T47D (cell line): ENCODE data around the gene SLC8A2.

ENCODE experiments used
- DNase-seq, 2 experiments: peaks; one replicate each; pipeline versions ENCODE4 v3.0.0 to v3.0.0-alpha.2; 2011 to 2012; ENCODE audit warnings: low read depth in 1 of 2, low spot score in 1 of 2
- JUND ChIP-seq: IDR thresholded peaks from 2 replicates; pipeline ENCODE4 v1.6.1; 2012; ENCODE audit warnings: low read depth
- in situ Hi-C: cut with HindIII; loops from 2 replicates; pipeline ENCODE4 v1.10.0; 2016; ENCODE audit warnings: low sequenced_read_pairs, low pct_unique_long_range_greater_than_20kb

Gene SLC8A2, protein sequence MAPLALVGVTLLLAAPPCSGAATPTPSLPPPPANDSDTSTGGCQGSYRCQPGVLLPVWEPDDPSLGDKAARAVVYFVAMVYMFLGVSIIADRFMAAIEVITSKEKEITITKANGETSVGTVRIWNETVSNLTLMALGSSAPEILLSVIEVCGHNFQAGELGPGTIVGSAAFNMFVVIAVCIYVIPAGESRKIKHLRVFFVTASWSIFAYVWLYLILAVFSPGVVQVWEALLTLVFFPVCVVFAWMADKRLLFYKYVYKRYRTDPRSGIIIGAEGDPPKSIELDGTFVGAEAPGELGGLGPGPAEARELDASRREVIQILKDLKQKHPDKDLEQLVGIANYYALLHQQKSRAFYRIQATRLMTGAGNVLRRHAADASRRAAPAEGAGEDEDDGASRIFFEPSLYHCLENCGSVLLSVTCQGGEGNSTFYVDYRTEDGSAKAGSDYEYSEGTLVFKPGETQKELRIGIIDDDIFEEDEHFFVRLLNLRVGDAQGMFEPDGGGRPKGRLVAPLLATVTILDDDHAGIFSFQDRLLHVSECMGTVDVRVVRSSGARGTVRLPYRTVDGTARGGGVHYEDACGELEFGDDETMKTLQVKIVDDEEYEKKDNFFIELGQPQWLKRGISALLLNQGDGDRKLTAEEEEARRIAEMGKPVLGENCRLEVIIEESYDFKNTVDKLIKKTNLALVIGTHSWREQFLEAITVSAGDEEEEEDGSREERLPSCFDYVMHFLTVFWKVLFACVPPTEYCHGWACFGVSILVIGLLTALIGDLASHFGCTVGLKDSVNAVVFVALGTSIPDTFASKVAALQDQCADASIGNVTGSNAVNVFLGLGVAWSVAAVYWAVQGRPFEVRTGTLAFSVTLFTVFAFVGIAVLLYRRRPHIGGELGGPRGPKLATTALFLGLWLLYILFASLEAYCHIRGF

DNA sequence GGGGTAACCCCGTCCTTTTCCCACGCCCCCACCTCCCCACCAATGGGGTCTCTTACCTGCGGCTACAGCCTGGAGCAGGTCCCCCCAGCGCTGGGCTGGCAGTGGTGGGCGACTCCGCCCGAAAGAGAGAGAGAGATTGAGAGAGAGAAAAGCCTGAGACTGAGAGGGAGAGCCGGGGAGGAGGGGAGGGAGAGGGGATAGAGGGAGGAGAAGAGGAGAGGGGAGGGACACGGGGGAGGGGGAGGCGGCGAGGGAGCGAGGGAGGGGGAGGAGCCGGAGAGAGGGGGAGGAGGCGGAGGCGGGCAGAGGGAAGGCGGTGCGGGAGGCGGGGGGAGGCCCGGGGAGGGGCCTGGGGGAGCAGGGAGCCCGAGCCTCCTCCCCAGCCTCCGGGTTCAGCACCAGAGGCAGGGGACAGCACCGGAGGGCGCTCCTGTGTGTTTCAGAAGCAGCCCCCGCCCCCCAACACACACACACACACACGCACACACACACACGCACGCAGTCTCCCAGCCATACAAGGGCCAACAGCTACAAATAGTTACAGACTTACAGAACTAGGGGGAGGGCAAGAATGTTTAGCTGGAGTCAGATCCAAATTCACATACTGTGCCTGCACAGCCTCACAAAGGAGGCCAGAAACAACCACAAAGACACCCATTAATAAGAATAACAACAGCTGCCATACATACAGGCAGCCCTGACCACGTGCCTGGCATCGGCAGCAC is at the start of gene SLC8A2:
SLC8A2 (minus strand) TSS at position 161 of the 725 bp plus-strand sequence. CDS start 5,490 bp downstream, outside the sequence.
- TF ChIP-seq JUND = no peak
- DNase-seq = peak; percentile 68 to 92
- in situ Hi-C loops = no loop called here

DNA sequence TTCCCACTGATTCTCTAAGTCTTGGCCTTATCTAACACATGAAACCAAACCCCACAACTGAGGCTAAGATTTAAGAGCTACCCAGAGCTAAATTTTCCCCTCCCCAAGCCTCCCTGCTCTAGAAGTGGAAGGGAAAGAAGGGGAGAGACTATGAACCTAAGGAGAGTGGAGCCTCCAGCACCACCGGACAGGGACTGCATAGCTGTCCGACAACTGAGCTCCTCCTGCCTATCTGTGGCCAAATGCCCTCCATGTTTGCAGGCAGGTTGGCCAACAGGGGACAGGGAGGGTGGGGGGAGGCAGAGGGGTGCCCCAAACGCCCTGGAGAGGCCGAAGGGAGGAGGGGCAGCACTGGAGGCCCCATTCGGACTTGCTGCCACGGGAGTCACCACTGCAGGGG is 49.1 kb upstream of the SLC8A2 start:
- TF ChIP-seq JUND = no peak
- no peak for DNase-seq
- in situ Hi-C loops = no loop called here

DNA sequence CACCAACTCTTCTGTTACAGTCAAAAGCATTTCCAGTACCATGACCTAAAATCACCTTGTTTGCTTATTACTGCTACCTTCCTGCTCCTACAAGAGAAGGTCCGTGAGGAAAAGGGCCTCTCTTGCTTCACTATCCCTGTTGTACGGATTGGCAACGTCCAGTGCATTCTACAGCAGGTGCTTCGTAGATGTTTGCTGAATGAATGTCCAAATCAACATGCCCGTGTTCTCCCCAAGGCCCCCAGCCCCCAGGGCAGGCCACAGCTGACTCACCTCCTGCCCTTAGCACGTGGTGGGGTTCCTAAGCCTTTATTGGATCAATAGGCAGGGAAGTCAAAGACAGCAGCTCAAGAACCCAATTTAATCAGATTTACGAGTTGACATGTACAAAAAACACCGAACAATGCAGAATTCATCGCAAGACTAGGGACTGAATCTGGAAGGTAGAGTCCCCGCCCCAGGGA is 48.7 kb upstream of the SLC8A2 start:
- DNase-seq = no peak
- TF ChIP-seq JUND = no peak
- in situ Hi-C loops = no loop called here

DNA sequence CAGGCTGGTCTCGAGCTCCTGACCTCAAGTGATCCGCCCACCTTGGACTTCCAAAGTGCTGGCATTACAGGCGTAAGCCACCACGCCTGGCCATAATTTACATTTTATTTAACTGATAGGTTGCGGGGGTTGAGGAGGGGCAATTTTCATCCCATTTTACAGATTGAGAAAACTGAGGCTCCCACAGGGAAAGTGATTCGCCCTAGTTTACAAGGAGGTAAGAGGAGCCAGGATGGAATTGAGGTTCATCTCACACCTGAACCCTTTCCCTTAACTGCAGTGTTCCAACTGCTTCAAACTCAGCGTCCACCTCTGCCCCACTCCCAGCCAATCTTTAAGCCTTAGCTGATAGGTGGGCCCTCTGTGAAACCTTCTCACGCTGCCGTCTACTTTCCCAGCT is 47.2 kb upstream of the SLC8A2 start:
- no peak for DNase-seq
- TF ChIP-seq JUND = no peak
- in situ Hi-C loops = no loop called here

DNA sequence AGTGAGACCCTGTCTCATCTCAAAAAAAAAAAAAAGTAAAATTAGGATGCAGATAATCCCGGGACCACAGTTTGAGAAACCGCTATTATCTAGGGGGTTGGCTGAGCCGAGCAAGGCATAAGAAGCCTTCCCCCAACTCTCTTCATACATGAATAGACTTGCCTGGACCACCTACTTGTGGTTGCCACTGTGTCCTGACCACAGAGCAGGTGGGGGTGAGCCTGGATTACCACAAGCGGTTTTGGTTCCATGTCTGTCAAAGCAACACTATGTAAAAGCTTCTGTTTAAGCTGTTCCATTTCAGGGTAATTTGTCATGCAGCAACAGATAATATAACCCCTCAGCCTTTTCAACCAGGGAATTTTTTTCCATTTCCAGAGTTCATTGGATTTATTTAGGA is 46.4 kb upstream of the SLC8A2 start:
- no peak for DNase-seq
- no peak for TF ChIP-seq JUND
- in situ Hi-C loops = no loop called here

GRCh38 chr19:47514869-47515588 is 43.3 kb upstream of the SLC8A2 start, which contains the start of gene NAPA:
Gene NAPA (minus strand): TSS chr19:47515063. CDS start chr19:47514940, 123 bp downstream.
- in situ Hi-C loops = no loop called here
- DNase-seq = peak; percentile 93 to 99
- TF ChIP-seq JUND = no peak

DNA sequence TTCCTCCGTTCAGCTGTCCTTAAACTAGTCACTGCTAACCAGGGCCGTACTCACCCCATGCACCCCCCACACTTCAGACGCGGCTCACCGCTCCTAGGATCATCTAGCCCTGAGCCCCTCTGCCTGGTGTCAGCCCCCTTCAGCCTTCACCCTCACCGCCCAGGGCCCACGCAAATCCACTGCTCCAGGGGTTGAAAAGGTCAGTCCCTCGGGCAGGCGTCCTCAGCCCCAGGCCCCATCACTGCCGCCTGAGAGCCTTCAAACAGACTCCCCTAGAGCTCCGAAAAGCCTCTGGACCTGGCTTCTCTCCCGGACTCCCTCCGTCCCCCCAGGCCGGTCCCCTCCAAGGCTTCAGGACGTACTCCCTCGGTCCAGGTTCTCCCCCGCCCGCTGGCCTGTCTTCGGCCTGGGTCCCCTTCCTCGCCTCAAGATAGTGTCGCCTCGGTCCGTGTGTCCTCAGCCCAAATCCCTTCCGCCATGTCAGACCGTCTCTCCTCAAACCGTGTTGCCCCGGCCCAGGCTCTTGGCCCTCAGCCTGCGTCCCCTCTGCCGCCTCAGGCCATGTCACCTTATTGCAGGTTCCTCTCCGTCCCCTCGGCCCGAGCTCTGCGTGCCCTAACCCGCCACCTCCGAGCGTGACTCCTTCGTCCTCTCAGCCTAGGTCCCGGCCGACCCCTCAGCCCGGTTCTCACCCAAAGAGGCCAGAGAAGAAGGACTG is 42.6 kb upstream of the SLC8A2 start:
- no peak for TF ChIP-seq JUND
- DNase-seq = no peak
- in situ Hi-C loops = no loop called here

DNA sequence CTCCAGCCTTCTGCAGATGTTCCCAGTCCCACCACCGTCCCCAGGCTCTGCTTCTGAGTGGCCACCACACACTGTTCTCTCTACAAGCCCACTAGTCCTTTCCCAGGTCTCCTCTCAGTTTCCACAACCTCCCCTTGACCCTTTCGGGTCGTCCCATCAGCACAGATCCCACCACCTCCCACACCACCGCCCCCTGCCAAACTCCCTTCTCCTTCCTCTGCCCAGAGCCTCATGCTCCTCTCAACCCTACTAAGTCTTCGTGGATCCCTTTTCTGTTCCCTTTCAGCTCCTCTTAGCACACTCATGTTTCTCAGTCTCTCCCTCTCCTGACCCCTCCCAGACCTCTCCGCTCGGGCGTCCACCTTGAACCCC is 41.2 kb upstream of the SLC8A2 start:
- DNase-seq = no peak
- TF ChIP-seq JUND = no peak
- in situ Hi-C loops = no loop called here

GRCh38 chr19:47512183-47512947 is 40.7 kb upstream of the SLC8A2 start:
- TF ChIP-seq JUND = no peak
- DNase-seq = peak in 1 of 2 experiments; percentile 78

DNA sequence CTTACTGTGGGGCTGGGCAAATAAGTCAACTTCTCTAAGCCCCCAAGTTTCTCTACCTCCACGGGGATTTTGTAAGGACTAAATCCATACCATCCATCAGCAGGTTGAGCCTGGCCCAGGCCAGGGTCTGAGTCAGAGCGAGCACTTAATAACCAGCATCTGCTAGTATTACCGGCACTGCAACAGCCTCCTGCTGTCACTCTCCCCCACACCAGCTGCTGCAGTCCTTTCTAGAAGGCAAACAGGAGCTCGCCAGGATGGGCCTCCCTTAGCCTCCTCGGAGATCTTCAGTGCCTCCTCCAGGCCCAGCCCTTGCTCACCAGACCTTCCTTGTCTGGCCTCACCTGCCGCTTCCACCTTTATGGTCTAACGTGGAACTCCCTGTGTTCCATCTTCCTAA is 40.0 kb upstream of the SLC8A2 start:
- in situ Hi-C loops = no loop called here
- peak in 1 of 2 experiments; percentile 27 for DNase-seq
- no peak for TF ChIP-seq JUND

More at GRCh38 chr19:47512183-47512947, 40.7 kb upstream of the SLC8A2 start:
- in situ Hi-C loops = no loop called here

DNA sequence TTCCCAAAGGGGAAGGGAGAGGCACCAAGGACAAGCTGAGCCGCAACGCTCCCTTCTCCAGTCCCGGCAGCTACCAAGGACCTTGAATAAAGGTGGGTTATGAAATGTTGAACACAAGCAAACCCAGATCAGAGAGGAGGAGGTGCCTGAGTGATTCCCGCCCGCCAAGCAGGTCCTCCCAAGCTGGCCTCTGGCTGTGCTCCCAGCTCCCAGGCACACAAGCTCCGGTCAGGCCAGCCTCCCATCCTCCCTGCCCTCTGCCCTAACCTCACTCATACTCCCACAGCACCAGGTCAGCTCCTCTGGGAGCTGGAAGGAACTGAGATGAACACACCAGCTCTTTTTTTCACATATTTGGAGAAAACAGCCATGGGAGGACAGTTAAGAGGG is 39.4 kb upstream of the SLC8A2 start:
- no peak for TF ChIP-seq JUND
- in situ Hi-C loops = no loop called here
- DNase-seq = peak in 1 of 2 experiments; percentile 65
